Liver (tissue), 3 donors: ENCODE data around the gene PITPNM3.

Experiments
- FOXA1 ChIP-seq: IDR thresholded peaks from 2 replicates; pipeline ENCODE4 v1.6.1; 2016; ENCODE audit warnings: antibody characterized with exemption
- GABPA ChIP-seq, 2 donors: IDR thresholded peaks in 1 of 2; conservative IDR thresholded peaks in 1 of 2; 2 replicates each; pipeline ENCODE4 v1.6.1; 2016; ENCODE audit warnings: antibody characterized with exemption in 2 of 2, mild to moderate bottlenecking in 1 of 2, moderate library complexity in 1 of 2
- JUND ChIP-seq, 2 donors: IDR thresholded peaks; 2 replicates each; pipeline ENCODE4 v1.6.1; 2016; ENCODE audit warnings: antibody characterized with exemption in 2 of 2
- YY1 ChIP-seq: IDR thresholded peaks from 2 replicates; pipeline ENCODE4 v1.6.1; 2016; ENCODE audit warnings: antibody characterized with exemption, mild to moderate bottlenecking
- TF ChIP-seq, protein P1 (sequence below): fragments of 150-350 bp; IDR thresholded peaks from 2 replicates; pipeline ENCODE4 v1.5.1; 2017; ENCODE audit warnings: improper control_type of control experiment, low read depth, low read length; ENCODE audit not compliant: missing input control
- TF ChIP-seq, protein P2 (sequence below): IDR thresholded peaks from 2 replicates; pipeline ENCODE4 v1.6.1; 2016; ENCODE audit warnings: antibody characterized with exemption
- donor health status: healthy.
- donor health status: healthy.

DNA sequence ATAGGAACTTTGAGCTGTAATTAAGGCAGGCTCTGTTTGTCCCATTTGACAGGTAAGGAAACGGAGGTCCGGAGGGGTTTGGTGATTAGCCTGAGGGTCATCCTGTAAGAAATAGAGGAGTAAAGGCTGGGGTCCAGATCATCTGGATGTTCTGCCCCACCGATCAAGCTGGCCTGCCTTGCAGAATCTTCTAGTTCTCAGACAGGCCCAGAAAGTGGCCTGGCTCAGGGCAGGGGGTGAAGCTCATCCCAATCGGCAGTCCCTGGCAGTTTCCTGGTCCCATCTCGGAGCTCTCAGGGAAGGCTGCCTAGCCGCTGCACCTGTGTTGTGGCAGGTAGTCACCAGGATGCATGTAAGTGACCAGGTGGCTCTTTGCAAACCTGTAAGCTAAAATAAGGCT is 107.9 kb downstream of the PITPNM3 start:
- TF ChIP-seq, protein P1, sequence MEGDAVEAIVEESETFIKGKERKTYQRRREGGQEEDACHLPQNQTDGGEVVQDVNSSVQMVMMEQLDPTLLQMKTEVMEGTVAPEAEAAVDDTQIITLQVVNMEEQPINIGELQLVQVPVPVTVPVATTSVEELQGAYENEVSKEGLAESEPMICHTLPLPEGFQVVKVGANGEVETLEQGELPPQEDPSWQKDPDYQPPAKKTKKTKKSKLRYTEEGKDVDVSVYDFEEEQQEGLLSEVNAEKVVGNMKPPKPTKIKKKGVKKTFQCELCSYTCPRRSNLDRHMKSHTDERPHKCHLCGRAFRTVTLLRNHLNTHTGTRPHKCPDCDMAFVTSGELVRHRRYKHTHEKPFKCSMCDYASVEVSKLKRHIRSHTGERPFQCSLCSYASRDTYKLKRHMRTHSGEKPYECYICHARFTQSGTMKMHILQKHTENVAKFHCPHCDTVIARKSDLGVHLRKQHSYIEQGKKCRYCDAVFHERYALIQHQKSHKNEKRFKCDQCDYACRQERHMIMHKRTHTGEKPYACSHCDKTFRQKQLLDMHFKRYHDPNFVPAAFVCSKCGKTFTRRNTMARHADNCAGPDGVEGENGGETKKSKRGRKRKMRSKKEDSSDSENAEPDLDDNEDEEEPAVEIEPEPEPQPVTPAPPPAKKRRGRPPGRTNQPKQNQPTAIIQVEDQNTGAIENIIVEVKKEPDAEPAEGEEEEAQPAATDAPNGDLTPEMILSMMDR, result no peak
- TF ChIP-seq JUND (IDR thresholded peaks at IDR 0.05), result no peak
- TF ChIP-seq FOXA1, result no peak
- TF ChIP-seq, protein P2, sequence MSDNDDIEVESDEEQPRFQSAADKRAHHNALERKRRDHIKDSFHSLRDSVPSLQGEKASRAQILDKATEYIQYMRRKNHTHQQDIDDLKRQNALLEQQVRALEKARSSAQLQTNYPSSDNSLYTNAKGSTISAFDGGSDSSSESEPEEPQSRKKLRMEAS, result no peak
- no peak for TF ChIP-seq YY1
- no peak for TF ChIP-seq GABPA (IDR thresholded peaks at IDR 0.05 in 1 of 2, conservative IDR thresholded peaks at IDR 0.05 in 1 of 2)
